ENCODE measurements around the gene ATP2A3. TPM values are rescaled to one million over a fixed set of nuclear protein-coding genes. Genes with fewer than 3 reads are reported as not detected.
A peak's percentile ranks its signal among the peaks of the same experiment; 100 is the strongest.

ATP2A3 gene
- total RNA-seq, 1 experiment from 2014 or later: 3.3 TPM

DNA sequence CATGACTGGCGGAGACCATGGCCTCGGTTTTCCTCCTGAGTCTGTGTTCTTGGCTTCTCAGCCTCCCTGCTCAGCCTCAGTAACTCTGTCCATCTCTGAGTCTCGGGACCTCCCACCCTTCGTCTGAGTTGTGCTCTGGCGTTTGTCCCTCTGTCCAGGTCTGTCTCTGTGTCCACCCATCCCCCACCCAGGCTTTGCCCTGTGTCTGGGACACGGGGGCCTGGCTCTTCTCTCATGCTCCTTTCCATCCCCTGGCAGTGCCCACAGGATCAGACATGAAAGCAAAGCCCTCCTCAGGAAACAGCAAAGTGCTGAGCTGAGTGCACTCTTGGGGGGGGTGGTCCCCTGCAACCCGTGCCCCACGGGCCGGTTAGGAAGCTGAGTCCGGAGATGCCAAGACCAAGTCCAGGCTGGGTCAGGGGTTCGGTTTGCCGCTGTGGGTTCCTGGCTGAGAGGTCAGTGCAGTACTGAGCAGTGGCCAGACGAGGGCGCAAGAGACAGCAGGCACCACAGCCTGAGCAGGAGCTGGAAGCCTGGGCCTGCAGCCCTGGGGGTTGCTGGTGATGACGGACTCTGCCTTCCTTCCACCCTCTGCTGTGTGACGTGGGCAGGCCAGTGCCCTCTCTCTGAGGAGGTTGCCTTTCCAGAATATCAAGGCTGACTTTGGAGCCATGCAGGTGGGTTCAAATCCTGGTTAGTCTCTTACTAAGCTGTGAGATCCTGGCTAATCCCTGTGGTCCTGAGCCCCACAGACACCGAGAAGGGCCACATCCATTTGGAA lies 50.5 kb downstream of the ATP2A3 start:
- Histone ChIP-seq H3K4me1 (ENCODE audit: insufficient read depth, low read length) (no peaks in the 10 kb centered on the region), H3K36me3 (ENCODE audit: low read depth, low read length) (no peaks in the 10 kb centered on the region), H3K9ac (ENCODE audit: low read length) (no peak overlapping the region), H3K9me3 (ENCODE audit: low read length) (no peaks in the 10 kb centered on the region), H3K4me3 (ENCODE audit: low read length) (no peak overlapping the region), H3K9me2 (replicated peaks; ENCODE audit: low read length) (no peaks in the 10 kb centered on the region), H3K27ac (ENCODE audit: low read length) (no peak overlapping the region), H2AFZ (ENCODE audit: low read length) (no peak overlapping the region), H3F3A (ENCODE audit: low read length, unreplicated experiment) (no peaks in the 10 kb centered on the region), H3K4me2 (ENCODE audit: low read length) (no peak overlapping the region), H4K20me1 (ENCODE audit: low read length) (no peaks in the 10 kb centered on the region), H3K79me2 (ENCODE audit: low read length) (no peaks in the 10 kb centered on the region), H3K27me3 (ENCODE audit: low read length) (no peaks in the 10 kb centered on the region)
- intact Hi-C loops (cut with micrococcal nuclease): no loop called here
- ChIA-PET POLR2A (ENCODE audit: unreplicated experiment) (no interaction called here), CTCF (interaction anchor here (0.6 to 0.7 kb wide), 5 partner anchors 21 to 711 kb away, joined by 3 to 6 read pairs (median 4); partner anchors contain the start of gene CAMKK1)
- BruUV-seq (replicated peaks): no TSS peak
- DNase-seq (peak; percentile 72), ATAC-seq (peak; percentile 93)
- TF ChIP-seq CTCF (conservative IDR thresholded peaks at IDR 0.05; ENCODE audit: low read depth, low read length) (peak; percentile 83), EZH2 (IDR thresholded peaks at IDR 0.05; ENCODE audit: low read length, unreplicated experiment) (no peak), EZH2phosphoT487 (IDR thresholded peaks at IDR 0.05; ENCODE audit: borderline replicate concordance, low read length) (no peak)

- Histone ChIP-seq H3K4me3 (ENCODE audit: low read length) (no peak overlapping the region), H3K9ac (ENCODE audit: low read length) (no peak overlapping the region), H4K20me1 (ENCODE audit: low read length) (no peaks in the 10 kb centered on the region), H3K36me3 (ENCODE audit: low read depth, low read length) (no peaks in the 10 kb centered on the region), H3K79me2 (ENCODE audit: low read length) (no peaks in the 10 kb centered on the region), H3K27me3 (ENCODE audit: low read length) (no peaks in the 10 kb centered on the region), H3K9me2 (replicated peaks; ENCODE audit: low read length) (no peaks in the 10 kb centered on the region), H3K27ac (ENCODE audit: low read length) (no peak overlapping the region), H2AFZ (ENCODE audit: low read length) (no peak overlapping the region), H3F3A (ENCODE audit: low read length, unreplicated experiment) (no peaks in the 10 kb centered on the region), H3K4me1 (ENCODE audit: insufficient read depth, low read length) (no peaks in the 10 kb centered on the region), H3K9me3 (ENCODE audit: low read length) (no peaks in the 10 kb centered on the region), H3K4me2 (ENCODE audit: low read length) (no peak overlapping the region)
- ATAC-seq (no peak), DNase-seq (no peak)
- BruUV-seq (replicated peaks): no TSS peak
- TF ChIP-seq CTCF (conservative IDR thresholded peaks at IDR 0.05; ENCODE audit: low read depth, low read length) (no peak), EZH2phosphoT487 (IDR thresholded peaks at IDR 0.05; ENCODE audit: borderline replicate concordance, low read length) (no peak), EZH2 (IDR thresholded peaks at IDR 0.05; ENCODE audit: low read length, unreplicated experiment) (no peak)
- CTCF ChIA-PET: no interaction called here
- intact Hi-C loops (cut with micrococcal nuclease): no loop called here
- POLR2A ChIA-PET (ENCODE audit: unreplicated experiment): no interaction called here
Measured at GRCh38 chr17:3912827-3913226, 51.4 kb downstream of the ATP2A3 start.
